K562 (cell line): ENCODE measurements around the gene SOCS3. TPM values are rescaled to one million over a fixed set of nuclear protein-coding genes. Genes with fewer than 3 reads are reported as not detected.

Source experiments
- CBFB ChIP-seq: sonication (generic); formaldehyde crosslinking; IDR thresholded peaks from 2 replicates; pipeline ENCODE4 v1.4.0; 2020; ENCODE audit warnings: mild to moderate bottlenecking, missing genetic modification reagents
- MTA1 ChIP-seq: fragments of 450-650 bp; IDR thresholded peaks from 2 replicates; pipeline ENCODE4 v1.6.1; 2017; ENCODE audit warnings: borderline replicate concordance
- polyA plus RNA-seq, 8 experiments: library from polyadenylated mRNA; depleted of rRNA in 4 of 8; stranded (reverse) in 5 of 8; unstranded in 3 of 8; fragments of >200 nt; fragmentation: Nextera tagmentation in 2 of 8; fragmentation: Illumina TruSeq in 1 of 8; extraction: Ambion mirVana in 2 of 8; extraction: Trizol in 1 of 8; gene quantifications; 2 replicates each; pipeline versions ENCODE4 v1.2.1 to v1.2.3, GENCODE V29; 2011 to 2014; ENCODE audit warnings: inconsistent platforms in 1 of 8, missing spikeins in 1 of 8
- total RNA-seq, 7 experiments: library from RNA; depleted of rRNA in 6 of 7; stranded (reverse); fragments of >200 nt in 6 of 7; fragmentation: Illumina TruSeq in 2 of 7; extraction: Trizol in 2 of 7; gene quantifications; 2 replicates each; pipeline versions ENCODE4 v1.2.1 to v1.2.3, GENCODE V29; 2011 to 2021; ENCODE audit warnings: low replicate concordance in 1 of 7
- TF ChIP-seq, protein P1 (sequence below), 2 experiments: fragments of 450-650 bp; formaldehyde crosslinking in 1 of 2; IDR thresholded peaks; 2 replicates each; pipeline versions ENCODE4 v1.4.0 to v1.6.1; 2014 to 2020; ENCODE audit warnings: mild to moderate bottlenecking in 2 of 2, borderline replicate concordance in 1 of 2, low read depth in 1 of 2

Gene SOCS3
- total and polyA plus RNA-seq, 9 of the 15 experiments (the other 6 are each of a cell fraction or from before 2014, with no cell fraction given), result 0.56 to 38.9 (median 13.7) TPM

DNA sequence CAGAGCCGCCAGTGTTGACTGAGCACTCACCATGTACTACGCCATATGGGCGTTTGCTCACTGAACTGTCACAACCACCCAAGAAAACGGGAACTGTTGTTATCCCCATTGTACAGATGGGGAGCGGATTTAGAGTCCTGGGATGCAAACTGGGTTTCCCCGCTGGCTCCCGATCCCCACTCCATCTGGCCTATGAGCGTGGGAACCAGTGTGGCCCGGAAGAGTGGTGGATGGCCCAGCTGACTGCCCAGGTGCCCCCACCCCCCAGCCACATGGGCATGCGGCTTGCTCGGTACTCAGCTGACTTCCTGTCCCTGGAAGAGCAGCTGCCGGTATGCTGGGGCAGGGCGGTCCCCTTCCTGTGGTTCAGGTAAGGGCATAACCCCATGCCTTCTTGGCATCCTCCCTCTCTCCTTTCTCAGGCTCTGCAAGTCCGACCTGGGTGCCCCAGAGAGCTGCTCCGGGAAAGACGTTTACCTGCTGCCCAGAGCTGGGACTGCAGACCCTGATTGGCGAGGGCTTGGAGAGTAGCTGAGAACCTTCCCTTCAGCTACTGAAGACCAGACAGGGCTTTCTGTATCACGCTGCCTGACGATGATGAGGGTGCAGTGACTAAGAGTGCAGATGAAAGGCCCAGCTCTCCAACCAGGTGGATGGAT lies 16.2 kb downstream of the SOCS3 start (continued):
- TF ChIP-seq, protein P1, sequence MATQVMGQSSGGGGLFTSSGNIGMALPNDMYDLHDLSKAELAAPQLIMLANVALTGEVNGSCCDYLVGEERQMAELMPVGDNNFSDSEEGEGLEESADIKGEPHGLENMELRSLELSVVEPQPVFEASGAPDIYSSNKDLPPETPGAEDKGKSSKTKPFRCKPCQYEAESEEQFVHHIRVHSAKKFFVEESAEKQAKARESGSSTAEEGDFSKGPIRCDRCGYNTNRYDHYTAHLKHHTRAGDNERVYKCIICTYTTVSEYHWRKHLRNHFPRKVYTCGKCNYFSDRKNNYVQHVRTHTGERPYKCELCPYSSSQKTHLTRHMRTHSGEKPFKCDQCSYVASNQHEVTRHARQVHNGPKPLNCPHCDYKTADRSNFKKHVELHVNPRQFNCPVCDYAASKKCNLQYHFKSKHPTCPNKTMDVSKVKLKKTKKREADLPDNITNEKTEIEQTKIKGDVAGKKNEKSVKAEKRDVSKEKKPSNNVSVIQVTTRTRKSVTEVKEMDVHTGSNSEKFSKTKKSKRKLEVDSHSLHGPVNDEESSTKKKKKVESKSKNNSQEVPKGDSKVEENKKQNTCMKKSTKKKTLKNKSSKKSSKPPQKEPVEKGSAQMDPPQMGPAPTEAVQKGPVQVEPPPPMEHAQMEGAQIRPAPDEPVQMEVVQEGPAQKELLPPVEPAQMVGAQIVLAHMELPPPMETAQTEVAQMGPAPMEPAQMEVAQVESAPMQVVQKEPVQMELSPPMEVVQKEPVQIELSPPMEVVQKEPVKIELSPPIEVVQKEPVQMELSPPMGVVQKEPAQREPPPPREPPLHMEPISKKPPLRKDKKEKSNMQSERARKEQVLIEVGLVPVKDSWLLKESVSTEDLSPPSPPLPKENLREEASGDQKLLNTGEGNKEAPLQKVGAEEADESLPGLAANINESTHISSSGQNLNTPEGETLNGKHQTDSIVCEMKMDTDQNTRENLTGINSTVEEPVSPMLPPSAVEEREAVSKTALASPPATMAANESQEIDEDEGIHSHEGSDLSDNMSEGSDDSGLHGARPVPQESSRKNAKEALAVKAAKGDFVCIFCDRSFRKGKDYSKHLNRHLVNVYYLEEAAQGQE (IDR thresholded peaks at IDR 0.05; ENCODE audit: borderline replicate concordance), result no peak
- TF ChIP-seq, protein P1 (CRISPR knock-in tag; IDR thresholded peaks at IDR 0.05; ENCODE audit: low read depth), result no peak
- TF ChIP-seq CBFB (no peak), MTA1 (no peak)
